GM19025 (cell line): ENCODE measurements around the gene TTC17.
"Not testable (repeated sequence)": the region's sequence is repeated elsewhere in the genome, so short reads cannot be mapped to it uniquely, and the experiment has no call there.

ENCODE experiments used
- ATAC-seq: cut with Tn5 transposase; IDR thresholded peaks from one replicate; pipeline ENCODE4 v1.9.1; 2021; ENCODE audit warnings: mild to moderate bottlenecking, low read depth, moderate library complexity; ENCODE audit not compliant: unreplicated experiment

Gene TTC17

DNA sequence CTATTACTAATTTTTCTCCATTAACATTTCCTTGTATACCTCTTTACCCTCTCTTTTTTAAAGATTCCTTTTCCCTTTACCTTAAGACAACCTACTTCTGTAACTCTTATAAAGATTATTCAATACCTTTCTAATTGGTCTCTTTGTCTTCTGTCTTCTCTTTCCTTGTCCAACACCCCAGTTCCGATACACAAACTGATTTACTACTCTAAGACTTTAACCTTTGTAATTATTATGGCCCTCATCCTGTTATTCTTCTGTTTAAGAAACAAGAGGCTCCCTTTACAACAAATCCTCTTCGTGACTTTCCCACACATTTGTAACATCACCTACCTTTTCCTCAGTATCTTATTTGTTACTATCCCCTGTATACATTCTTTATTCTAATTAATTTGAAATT, 81.8 kb downstream of the TTC17 start:
- ATAC-seq, result no peak

DNA sequence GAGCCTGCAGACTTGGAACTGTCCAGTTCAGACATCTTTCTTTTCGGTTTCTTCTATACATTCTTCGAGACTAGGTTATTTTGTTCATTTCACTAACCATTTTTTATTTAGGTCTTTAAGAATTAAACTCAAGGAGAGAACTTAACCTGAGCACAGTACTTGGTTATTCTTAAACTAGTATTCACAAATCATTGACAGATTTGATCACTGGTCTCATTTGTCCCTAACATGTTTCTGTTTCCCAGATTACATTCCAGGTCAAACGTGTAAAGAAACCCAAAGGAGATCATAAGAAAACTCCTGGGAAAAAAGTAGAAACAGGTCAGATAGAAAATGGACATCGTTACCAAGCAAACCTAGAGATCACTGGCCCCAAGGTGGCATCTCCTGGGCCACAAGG, 85.1 kb downstream of the TTC17 start:
- no peak for ATAC-seq

DNA sequence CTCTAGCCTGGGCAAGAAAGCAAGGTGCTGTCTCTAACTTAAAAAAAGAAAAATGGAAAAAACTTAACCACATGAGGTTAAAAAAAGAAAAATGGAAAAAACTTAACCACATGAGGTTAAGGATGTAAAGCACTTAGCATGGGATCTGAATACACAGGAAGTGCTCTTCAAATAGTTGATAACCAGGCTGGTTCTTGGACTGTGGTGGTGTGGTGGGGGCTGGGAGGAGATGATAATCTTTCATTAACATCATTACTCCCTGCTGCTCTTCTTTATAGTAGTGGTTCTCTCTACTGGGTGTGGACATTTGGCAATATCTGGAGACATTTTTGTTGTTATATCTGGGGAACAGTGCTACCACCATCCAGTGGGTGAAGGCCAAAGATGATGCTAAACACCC, 88.4 kb downstream of the TTC17 start:
- ATAC-seq, result no peak

DNA sequence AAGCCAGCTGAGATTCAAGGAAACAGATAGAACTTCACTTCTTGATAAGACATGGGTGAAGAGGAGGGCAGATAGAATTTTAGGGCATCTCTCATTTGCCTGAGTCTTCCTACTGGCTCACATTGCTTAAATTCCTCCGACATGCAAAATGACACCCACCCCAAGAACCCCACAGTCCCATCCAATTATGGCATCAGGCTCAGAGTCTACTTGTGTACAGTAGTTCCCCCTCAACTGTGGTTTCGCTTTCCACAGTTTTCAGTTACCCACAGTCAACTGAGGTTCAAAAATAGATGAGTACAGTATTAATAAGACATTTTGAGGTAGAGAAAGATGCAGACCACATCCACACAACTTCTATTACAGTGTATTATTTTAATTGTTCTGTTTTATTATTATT, 99.8 kb downstream of the TTC17 start:
- no peak for ATAC-seq

DNA sequence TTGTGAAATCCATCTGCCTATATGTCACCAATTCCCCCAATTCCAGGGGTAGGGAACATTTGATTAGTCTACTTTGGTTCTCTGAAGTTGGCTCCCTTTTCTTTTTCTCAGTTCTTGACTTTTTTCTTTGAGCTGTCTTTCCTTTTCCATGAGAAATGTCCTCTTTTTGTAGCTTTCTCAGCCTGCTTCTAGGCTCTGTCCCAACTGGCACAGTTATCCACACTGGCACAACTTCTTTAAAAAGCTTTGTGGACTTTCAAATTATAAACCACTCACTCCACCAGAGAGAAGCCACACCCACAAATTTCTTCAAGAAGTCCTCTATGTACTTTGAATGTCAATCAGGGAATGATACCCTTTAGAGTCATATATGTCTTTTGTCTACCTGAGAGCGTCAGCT, 100.5 kb downstream of the TTC17 start:
- ATAC-seq, result no peak

DNA sequence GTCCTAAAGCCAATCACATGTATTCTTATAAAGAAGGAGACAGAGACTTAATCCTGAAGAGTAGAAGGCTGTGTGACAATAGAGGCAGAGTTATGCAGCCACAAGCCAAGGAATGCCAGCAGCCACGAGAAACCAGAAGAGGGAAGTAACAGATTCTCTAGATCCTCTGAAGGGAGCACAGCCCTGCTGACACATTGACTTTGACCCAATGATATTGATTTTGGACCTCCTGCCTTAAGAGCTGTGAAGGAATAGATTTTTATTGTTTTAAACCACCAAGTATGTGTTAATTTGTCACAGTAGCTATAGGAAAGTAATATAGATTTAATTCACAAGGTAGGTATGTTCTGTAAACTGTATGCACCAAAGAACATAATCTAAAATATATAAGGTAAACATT, 103.6 kb downstream of the TTC17 start:
- no peak for ATAC-seq

DNA sequence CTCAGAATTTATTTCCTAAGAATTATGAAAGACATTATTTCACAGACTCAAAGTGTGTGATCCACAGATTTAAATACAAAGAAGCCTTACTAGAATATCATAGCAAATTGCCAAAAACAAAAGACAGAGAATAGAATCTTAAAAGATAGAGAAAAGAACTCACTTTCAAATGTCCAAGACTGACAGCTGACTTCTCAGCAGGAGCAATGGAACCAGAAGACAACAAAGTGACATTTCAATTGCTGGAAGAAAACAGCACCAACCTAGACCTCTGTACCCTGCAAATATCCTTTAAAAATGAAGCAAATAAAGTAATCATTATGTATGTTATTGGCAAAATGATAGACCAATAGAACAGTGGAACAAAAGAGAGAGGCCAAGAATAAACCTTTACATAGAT, 109.2 kb downstream of the TTC17 start:
- ATAC-seq, result no peak

DNA sequence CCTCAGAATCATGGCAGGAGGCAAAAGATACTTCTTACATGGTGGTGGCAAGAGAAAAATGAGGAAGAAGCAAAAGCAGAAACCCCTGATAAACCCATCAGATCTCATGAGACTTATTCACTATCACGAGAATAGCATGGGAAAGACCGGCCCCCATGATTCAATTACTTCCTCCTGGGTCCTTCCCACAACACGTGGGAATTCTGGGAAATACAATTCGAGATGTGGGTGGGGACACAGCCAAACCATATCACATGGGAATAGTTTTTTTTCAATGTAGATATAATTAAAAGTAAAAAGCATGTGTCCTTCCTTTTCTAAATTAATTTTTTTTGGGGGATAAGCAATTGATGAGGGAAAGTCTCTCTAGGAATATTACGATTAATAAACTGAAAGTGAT, 118.8 kb downstream of the TTC17 start:
- not testable (repeated sequence) for ATAC-seq

DNA sequence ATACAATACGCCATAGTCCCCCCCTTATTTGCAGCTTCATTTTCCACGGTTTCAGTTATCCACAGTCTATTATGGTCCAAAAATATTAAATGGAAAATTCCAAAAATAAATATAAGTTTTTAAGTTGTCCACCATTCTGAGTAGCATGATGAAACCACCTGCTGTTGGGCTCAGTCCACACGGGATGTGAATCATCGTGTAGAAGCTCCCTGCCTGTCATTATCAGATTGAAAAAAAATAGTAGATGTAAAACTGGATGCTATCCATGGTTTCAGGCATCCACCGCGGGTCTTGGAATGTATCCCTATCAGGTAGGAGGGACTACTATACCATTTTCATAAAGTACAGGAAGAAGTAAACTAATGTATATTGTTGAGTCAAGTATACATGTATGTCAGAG, 127.4 kb downstream of the TTC17 start:
- ATAC-seq, result no peak

DNA sequence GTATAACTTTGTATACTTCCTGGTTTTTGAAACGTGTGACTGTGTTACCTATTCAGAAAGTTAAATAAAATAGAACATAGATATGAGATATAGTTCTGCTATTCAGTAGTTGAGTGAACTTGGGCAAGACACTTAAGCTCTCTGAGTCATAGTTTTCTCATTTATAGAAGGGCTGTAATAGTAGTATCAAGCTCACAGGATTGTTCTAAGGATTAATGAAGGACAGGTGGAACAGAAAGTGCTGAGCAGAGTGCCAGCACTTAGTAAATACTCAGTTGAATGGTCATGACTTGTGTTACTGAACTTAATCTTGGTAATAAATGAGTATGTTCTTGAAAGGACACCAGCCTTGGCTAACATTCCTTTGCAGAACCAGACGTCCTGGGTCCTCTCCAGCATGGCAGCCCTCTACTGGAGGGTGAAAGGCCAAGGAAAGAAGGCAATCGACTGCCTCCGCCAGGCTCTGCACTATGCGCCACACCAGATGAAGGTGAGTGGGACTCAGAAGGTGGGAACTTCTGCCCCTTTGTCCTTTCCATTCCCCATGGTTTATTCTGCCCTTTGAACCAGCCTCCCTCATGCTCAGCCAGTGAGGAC, 131.2 kb downstream of the TTC17 start:
- no peak for ATAC-seq

DNA sequence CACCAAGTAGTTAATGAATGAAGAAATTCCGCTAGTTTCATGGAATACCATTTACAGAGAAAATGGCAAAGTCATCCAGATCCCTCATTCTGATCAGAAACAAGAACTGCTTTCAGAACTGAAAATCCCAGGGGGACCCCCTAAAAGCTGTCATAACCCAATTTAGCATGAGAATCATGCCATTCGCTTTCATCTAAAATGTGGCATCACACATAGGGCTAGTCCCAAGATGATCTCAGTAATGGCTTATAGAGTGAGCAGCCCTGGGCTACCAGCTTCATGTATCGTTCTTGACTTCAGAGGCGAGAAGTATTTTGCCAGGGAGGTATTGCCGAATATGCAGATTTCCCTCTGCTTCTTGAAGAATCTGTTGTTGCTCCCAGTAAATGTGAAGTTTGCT, 134.0 kb downstream of the TTC17 start:
- no peak for ATAC-seq

DNA sequence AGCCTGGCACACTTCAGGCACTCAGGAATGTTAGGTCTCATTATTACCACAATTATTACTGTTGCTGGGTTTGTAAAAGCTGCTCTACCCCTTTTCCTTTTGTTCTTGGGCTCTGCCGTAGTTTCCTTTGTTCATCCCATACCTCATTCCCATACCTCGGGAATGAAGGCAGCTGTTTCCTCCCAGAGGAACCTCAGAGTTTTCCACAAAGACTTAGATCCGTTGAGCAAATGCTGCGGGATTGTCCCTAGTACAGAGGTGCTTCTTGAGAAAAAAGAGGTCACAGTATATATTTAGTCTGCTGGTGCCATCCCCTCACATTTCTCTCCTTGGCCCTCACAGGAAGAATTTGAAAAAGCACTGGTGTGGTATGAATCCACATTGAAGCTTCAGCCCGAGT, 134.7 kb downstream of the TTC17 start:
- ATAC-seq, result no peak

DNA sequence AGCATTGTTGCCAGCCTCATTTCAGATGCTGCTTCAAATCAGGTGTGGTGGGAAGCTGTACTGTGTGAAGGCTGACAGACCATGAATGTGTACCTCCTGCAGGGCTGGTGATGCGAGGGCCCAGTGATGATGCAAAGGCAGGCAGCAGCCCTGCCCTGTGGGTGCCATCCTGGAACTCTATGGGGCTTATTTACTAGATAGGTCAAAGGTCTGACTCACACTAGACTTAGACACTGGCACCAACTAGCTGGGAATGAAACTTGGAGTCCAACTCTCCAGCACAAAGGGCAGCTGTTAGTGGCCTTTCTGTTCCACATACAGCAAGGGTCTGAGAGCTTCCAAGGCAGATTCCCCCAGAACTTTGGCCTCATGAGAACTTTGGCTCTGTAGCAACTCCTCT, 138.4 kb downstream of the TTC17 start:
- ATAC-seq, result no peak

DNA sequence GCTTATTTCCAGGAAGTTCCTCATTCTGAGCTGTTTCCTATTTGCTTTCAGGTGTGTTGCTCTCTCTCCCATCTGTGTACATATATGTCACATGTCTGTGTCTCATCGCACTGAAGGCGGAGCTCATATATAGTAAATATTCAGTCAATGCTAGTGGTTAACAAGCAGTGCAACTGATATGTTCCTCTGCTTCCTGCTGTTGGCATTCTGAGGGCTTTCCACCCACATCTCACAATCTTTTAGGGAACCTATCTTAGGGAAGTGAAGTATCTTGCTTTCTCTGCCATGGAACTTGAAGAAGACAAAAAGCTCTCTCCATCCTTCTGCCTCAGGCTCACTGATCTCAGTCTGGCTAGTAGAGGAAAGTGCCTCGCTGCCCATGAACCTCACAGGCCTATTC, 139.8 kb downstream of the TTC17 start:
- ATAC-seq, result no peak

DNA sequence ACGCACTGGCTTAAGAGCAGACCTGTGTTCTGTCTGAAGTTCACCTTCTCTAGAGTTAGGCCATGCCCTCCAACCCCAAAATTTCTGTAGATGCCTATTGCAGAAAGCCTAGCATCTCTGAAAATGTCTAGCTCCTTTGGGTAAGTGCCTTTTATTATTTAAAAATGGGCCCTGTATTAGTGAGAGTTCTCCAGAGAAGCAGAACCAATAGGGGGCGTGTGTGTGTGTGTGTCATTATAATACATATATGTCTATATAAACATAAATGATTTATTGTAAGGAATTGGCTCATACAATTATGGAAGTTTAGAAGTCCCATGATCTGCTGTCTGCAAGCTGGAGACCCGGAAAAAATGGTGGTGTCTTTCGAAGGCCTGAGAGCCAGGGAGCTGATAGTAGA, 144.7 kb downstream of the TTC17 start:
- ATAC-seq, result no peak

DNA sequence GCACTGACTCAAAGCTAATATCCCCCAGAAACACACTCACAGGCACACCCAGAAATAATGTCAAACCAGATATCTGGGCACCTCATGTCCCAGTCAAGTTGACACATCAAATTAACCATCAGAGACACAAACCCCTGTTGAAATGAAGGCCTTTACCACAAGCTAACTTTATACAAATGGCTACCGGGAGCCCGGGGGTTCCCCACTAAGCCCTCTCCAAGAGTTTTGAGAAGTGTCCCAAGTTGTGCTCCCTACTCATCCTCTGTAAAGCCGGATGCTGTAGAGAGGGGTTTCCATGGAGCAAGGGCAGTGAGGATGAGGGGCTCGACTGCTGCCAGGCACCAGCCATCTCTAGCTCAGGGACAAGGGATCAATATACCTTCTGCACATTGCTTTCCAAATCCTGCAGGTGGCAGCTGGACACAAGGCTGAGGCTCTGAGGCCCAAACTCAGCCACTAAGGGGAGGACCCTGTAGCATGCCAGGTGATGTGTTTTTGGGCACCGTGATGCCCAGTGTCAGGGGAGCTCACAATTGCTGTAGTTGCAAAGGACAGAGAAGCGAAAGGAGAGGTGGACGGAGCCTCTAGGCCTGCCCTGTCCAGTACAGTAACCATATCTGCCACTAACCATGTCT, 145.7 kb downstream of the TTC17 start:
- no peak for ATAC-seq

DNA sequence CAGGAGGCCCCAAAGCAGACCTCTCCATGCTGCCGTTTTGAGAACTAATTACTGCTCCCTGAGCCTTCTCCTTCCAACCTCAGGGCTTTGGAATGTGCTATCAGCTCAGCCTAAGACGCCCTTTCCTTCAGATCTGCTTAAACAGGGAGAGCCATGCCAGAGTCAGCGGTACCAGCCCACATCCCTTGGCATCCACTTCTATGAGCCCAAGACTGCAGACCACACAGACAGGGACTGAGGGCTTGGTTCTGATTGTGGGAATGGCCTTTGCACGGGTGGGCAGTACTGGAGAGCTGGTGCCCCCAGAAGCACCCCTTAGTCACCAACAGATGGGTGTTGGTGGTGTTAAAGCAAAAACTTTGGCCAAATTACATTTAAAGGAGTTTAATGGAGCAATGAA, 146.5 kb downstream of the TTC17 start:
- ATAC-seq, result no peak

DNA sequence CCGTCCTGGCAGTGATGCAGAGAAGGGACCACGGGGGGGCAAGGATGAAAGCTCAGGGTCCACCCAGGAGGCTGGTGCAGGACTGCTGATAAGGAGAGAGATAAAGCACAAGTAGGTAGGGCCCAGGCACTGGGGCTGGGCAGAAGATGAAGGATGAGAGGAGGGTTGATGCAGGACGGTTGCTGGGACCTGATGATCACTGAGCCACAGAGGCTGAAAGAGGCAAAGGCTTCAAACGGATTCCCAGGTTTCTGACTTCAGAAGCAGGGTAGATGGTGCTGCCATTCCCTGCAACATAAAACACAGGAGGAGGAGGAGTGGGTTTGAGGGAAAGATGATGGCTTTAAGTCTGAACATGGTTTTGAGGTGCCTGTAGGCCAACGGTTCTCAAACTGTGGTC, 148.5 kb downstream of the TTC17 start:
- ATAC-seq, result no peak

DNA sequence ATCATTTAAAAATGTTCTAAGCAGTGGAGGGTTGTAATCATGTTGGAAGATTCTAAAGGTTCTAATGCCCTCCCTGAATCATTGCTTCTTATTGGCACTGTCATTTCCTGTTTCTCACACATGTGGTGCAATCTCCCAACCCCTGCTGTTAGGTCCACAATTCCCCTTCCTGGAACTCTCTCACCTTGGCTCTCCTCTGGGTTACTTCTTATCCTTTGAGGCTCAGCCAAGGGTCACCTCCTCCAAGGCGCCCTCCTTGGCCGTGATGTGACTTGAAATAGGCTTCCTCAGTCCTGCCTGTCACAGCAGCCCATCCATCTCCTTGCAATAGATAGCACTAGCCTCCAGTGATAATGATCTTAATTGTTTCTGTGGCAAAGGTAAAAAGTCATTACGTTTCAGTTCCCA, 149.8 kb downstream of the TTC17 start:
- no peak for ATAC-seq

DNA sequence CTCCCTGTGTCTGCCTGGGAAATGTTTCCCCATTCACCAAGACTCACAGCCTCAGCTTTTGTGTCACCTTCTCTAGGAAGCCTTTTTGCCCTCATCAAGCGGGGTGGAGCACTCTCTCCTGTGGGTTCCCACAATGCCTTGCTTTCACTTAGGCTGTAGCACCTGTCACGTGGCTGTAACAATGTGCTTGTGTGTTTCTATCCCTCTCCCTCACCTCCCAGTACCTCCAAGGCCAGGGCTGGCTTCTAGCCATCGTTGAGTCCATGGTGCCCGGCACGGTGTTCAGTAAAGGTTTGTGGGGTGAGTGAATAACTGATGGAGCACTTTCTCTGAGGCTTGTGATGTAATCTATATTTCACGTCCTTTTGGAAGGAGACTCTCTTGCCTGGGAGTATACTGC, 153.2 kb downstream of the TTC17 start:
- no peak for ATAC-seq

DNA sequence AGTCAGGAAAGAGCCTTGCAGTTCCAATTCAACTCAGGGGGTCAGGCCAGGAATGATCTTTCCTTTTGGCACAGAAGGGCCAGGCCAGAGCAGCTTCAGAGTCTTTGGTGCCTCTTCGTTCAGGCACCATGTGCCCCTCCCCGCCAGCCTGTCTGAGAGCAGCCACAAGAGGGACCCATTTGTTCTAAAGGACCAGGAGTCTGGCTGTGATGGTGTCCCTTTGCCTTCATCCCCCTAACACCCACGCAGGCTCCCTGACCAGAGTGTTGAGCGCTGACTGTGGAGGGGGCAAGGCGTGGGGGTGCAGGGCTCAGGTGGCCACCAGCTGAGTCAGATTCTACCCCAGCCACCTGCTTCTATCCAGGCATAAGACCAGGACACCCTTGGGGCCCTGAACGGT, 156.4 kb downstream of the TTC17 start:
- ATAC-seq, result no peak

DNA sequence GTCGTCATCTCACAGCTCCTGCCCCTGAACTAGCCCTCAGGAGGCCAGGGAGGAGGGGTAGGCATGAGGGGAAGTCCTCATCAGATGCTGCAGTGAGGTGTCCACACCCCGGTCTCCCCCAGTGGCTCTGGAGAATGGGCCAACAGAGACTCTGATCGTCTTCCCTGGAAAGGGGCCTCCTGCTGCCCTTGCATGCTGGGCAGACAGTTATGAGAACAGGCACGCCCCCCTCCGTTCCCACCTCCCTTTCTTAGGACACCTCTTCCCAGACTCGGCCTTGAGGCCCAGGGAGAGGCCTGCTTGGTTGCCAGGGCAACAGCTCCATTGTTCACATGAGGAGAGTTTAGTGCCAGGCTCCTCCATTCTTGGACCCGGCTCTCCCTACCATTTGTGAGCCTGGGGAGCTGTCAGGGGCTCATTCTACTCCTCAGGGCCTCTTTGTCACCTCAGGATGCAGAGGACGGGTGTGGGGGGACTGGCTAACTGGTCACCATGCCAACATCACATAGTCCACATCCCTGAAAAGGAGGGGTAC, 157.7 kb downstream of the TTC17 start:
- ATAC-seq, result no peak

DNA sequence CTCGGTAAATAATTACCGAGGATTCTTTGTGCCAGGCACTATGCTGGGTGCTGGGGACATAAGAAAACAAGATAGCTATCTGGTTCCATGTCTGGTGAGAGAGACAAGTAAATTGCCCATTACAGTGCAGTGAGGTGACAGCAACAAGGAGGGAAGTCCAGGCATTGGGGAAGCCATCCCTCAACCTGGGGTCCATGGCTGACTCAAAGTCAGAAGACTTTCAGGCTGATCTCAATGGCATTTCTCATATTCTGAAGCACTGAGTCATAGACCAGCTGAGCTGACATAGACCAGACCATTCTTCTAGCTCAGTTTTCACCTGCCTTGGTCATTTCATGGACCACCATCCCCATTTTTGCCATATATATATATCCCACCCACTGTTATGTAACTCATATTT, 158.8 kb downstream of the TTC17 start:
- no peak for ATAC-seq
